ENCODE results near the gene GBX2. TPM values are rescaled to one million over a fixed set of nuclear protein-coding genes. Genes with fewer than 3 reads are reported as not detected.

Gene GBX2
- total RNA-seq, 1 experiment from 2014 or later, result not detected

GRCh38 chr2:236171680-236172254, 3.6 kb upstream of the GBX2 start:
- DNase-seq (ENCODE audit: unreplicated experiment), result no peak
- Mint-ChIP-seq H3K4me3 (ENCODE audit: unreplicated experiment) (no peak overlapping the region), H3K4me1 (ENCODE audit: insufficient read depth, unreplicated experiment) (peaks cover 5% of the 10 kb centered on the region), H3K36me3 (ENCODE audit: insufficient read depth, unreplicated experiment) (no peaks in the 10 kb centered on the region), H3K27ac (ENCODE audit: low read depth, unreplicated experiment) (no peak overlapping the region), H3K27me3 (ENCODE audit: insufficient read depth, unreplicated experiment) (peaks cover 53% of the 10 kb centered on the region), H3K9me3 (ENCODE audit: unreplicated experiment) (no peaks in the 10 kb centered on the region)
- CTCF ChIA-PET, result interaction anchor here (1.0 to 4.2 kb wide), 2 partner anchors 9 to 393 kb away, joined by 4 to 14 read pairs; no protein-coding TSS in a partner anchor
- BruUV-seq (replicated peaks), result no TSS peak
- TF ChIP-seq CTCF (IDR thresholded peaks at IDR 0.05; ENCODE audit: unreplicated experiment), result no peak
- POLR2A ChIA-PET, result interaction anchor here (0.7 kb wide), 1 partner anchor 9 kb away, joined by 3 read pairs; no protein-coding TSS in a partner anchor
- intact Hi-C loops (cut with micrococcal nuclease), result no loop called here

- Mint-ChIP-seq H3K9me3 (ENCODE audit: unreplicated experiment) (no peaks in the 10 kb centered on the region), H3K27me3 (ENCODE audit: insufficient read depth, unreplicated experiment) (peaks cover 58% of the 10 kb centered on the region), H3K4me1 (ENCODE audit: insufficient read depth, unreplicated experiment) (peaks cover 5% of the 10 kb centered on the region), H3K36me3 (ENCODE audit: insufficient read depth, unreplicated experiment) (no peaks in the 10 kb centered on the region), H3K4me3 (ENCODE audit: unreplicated experiment) (no peak overlapping the region), H3K27ac (ENCODE audit: low read depth, unreplicated experiment) (no peak overlapping the region)
- TF ChIP-seq CTCF (IDR thresholded peaks at IDR 0.05; ENCODE audit: unreplicated experiment), result no peak
- ChIA-PET CTCF (interaction anchor here (1.0 to 4.2 kb wide), 2 partner anchors 10 to 392 kb away, joined by 4 to 14 read pairs; no protein-coding TSS in a partner anchor), POLR2A (interaction anchor here (0.7 kb wide), 1 partner anchor 10 kb away, joined by 3 read pairs; no protein-coding TSS in a partner anchor)
- BruUV-seq (replicated peaks), result no TSS peak
- DNase-seq (ENCODE audit: unreplicated experiment), result no peak
- intact Hi-C loops (cut with micrococcal nuclease), result no loop called here
These were observed 3.0 kb upstream of the GBX2 start for GRCh38 chr2:236171181-236171679.

GRCh38 chr2:236170590-236171165, 2.5 kb upstream of the GBX2 start:
- H3K4me1 Mint-ChIP-seq (ENCODE audit: insufficient read depth, unreplicated experiment), result peaks cover 5% of the 10 kb centered on the region
- no peak for TF ChIP-seq CTCF (IDR thresholded peaks at IDR 0.05; ENCODE audit: unreplicated experiment)
- DNase-seq (ENCODE audit: unreplicated experiment), result no peak
- no peaks in the 10 kb centered on the region for H3K36me3 Mint-ChIP-seq (ENCODE audit: insufficient read depth, unreplicated experiment)
- intact Hi-C loops (cut with micrococcal nuclease), result no loop called here
- H3K4me3 Mint-ChIP-seq (ENCODE audit: unreplicated experiment), result no peak overlapping the region
- peaks cover 64% of the 10 kb centered on the region for H3K27me3 Mint-ChIP-seq (ENCODE audit: insufficient read depth, unreplicated experiment)
- no peaks in the 10 kb centered on the region for H3K9me3 Mint-ChIP-seq (ENCODE audit: unreplicated experiment)
- no TSS peak for BruUV-seq (replicated peaks)
- ChIA-PET POLR2A (no interaction called here), CTCF (interaction anchor here (1.0 to 4.2 kb wide), 2 partner anchors 10 to 392 kb away, joined by 4 to 14 read pairs; no protein-coding TSS in a partner anchor)
- no peak overlapping the region for H3K27ac Mint-ChIP-seq (ENCODE audit: low read depth, unreplicated experiment)

- POLR2A ChIA-PET, result interaction anchor here (0.7 kb wide), 1 partner anchor 267 kb away, joined by 4 read pairs; no protein-coding TSS in a partner anchor
- Mint-ChIP-seq H3K9me3 (ENCODE audit: unreplicated experiment) (no peaks in the 10 kb centered on the region), H3K4me1 (ENCODE audit: insufficient read depth, unreplicated experiment) (peaks cover 5% of the 10 kb centered on the region), H3K27me3 (ENCODE audit: insufficient read depth, unreplicated experiment) (peaks cover 64% of the 10 kb centered on the region), H3K4me3 (ENCODE audit: unreplicated experiment) (no peak overlapping the region), H3K36me3 (ENCODE audit: insufficient read depth, unreplicated experiment) (no peaks in the 10 kb centered on the region), H3K27ac (ENCODE audit: low read depth, unreplicated experiment) (no peak overlapping the region)
- intact Hi-C loops (cut with micrococcal nuclease), result no loop called here
- no TSS peak for BruUV-seq (replicated peaks)
- no peak for DNase-seq (ENCODE audit: unreplicated experiment)
- TF ChIP-seq CTCF (IDR thresholded peaks at IDR 0.05; ENCODE audit: unreplicated experiment), result no peak
- CTCF ChIA-PET, result interaction anchor here (4.2 kb wide), 1 partner anchor 11 kb away, joined by 14 read pairs; no protein-coding TSS in a partner anchor
These were observed 1.8 kb upstream of the GBX2 start for GRCh38 chr2:236169741-236170589.
